ENCODE data around the gene ECEL1.

GRCh38 chr2:232530626-232531260 lies 43.1 kb upstream of the ECEL1 start:
- TF ChIP-seq TAF1 (IDR thresholded peaks at IDR 0.05; ENCODE audit: borderline replicate concordance, low read depth, low read length) (no peak), POLR2A (IDR thresholded peaks at IDR 0.05; ENCODE audit: low read depth, low read length) (no peak)
